Measurements from ENCODE around the gene EFHC1.

Gene EFHC1

GRCh38 chr6:52504782-52505136, 84.6 kb downstream of the EFHC1 start:
- DNase-seq, result no peak

- no peak for DNase-seq
Observed at GRCh38 chr6:52505726-52506409, 85.7 kb downstream of the EFHC1 start.

- DNase-seq, result no peak
Observed at GRCh38 chr6:52506476-52506875, 86.3 kb downstream of the EFHC1 start.

- peak; percentile 83 for DNase-seq
Observed at GRCh38 chr6:52507557-52508260, 87.6 kb downstream of the EFHC1 start.

- no peak for DNase-seq
Observed at GRCh38 chr6:52508261-52508739, 88.2 kb downstream of the EFHC1 start.

GRCh38 chr6:52509281-52510212, 89.4 kb downstream of the EFHC1 start:
- DNase-seq, result no peak

GRCh38 chr6:52510213-52510562, 90.0 kb downstream of the EFHC1 start:
- DNase-seq, result no peak

- no peak for DNase-seq
Observed at GRCh38 chr6:52511163-52511562, 91.0 kb downstream of the EFHC1 start.

- no peak for DNase-seq
Observed at GRCh38 chr6:52511572-52512151, 91.5 kb downstream of the EFHC1 start.

- DNase-seq, result peak; percentile 64
Observed at GRCh38 chr6:52512199-52512598, 92.1 kb downstream of the EFHC1 start.

GRCh38 chr6:52513464-52513863, 93.3 kb downstream of the EFHC1 start:
- DNase-seq, result no peak

- no peak for DNase-seq
Observed at GRCh38 chr6:52513896-52514295, 93.8 kb downstream of the EFHC1 start.

- DNase-seq, result peak; percentile 91
Observed at GRCh38 chr6:52514514-52514913, 94.4 kb downstream of the EFHC1 start.

GRCh38 chr6:52515219-52515960, 95.2 kb downstream of the EFHC1 start:
- peak; percentile 53 for DNase-seq

GRCh38 chr6:52516269-52516668, 96.1 kb downstream of the EFHC1 start:
- DNase-seq, result no peak

- DNase-seq, result no peak
Observed at GRCh38 chr6:52516943-52517342, 96.8 kb downstream of the EFHC1 start.

- DNase-seq, result peak; percentile 96
Observed at GRCh38 chr6:52517502-52518278, 97.5 kb downstream of the EFHC1 start.

GRCh38 chr6:52518279-52518945, 98.3 kb downstream of the EFHC1 start:
- DNase-seq, result peak; percentile 37

GRCh38 chr6:52519618-52520017, 99.5 kb downstream of the EFHC1 start:
- no peak for DNase-seq

GRCh38 chr6:52522151-52522626, 102.0 kb downstream of the EFHC1 start:
- peak; percentile 26 for DNase-seq

- DNase-seq, result no peak
Observed at GRCh38 chr6:52522655-52523054, 102.5 kb downstream of the EFHC1 start.

All from fibroblast of skin of right quadriceps (primary cell).